ENCODE results near the gene SLC29A1. TPM values are rescaled to one million over a fixed set of nuclear protein-coding genes. Genes with fewer than 3 reads are reported as not detected.
"Not testable (repeated sequence)": the region's sequence is repeated elsewhere in the genome, so short reads cannot be mapped to it uniquely, and the experiment has no call there.

The SLC29A1 gene
- total RNA-seq, 1 experiment from 2014 or later, result 11.0 TPM

DNA sequence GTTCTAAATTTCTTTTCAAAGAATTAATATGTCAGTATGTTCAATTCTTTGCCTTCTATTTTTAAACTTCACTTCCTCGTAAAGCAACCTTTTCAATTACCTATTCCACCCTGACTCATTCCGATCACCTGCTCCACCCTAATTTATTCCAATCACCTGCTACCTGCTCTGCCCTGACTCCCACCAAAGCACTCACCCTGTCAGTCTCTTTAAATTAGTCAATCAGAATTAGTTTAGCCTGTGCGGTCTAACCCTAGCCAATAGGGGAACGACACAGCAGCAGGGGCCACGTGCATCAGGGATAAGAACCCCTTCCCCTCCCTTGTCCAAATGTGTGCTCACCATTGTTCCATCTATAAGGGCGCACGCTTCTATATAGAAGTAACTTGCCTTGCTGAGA lies 38.0 kb upstream of the SLC29A1 start:
- not testable (repeated sequence) for H3K9me3 ChIP-seq (replicated peaks); H3K4me1 ChIP-seq (replicated peaks); H3K36me3 ChIP-seq; H3K4me3 ChIP-seq; H3K27me3 ChIP-seq (replicated peaks); H3K27ac ChIP-seq; DNase-seq (ENCODE audit: low read depth in 1 of 2, low spot score in 2 of 2)

GRCh38 chr6:44185953-44186634 lies 37.3 kb upstream of the SLC29A1 start:
- H3K4me3 ChIP-seq, result no peak overlapping the region
- H3K27ac ChIP-seq, result no peak overlapping the region
- H3K27me3 ChIP-seq (replicated peaks), result no peaks in the 10 kb centered on the region; the same call in 1 of the 2 replicates
- no peaks in the 10 kb centered on the region for H3K36me3 ChIP-seq
- H3K9me3 ChIP-seq (replicated peaks), result no peaks in the 10 kb centered on the region
- DNase-seq (ENCODE audit: low read depth in 1 of 2, low spot score in 2 of 2), result no peak
- H3K4me1 ChIP-seq (replicated peaks), result no peaks in the 10 kb centered on the region

DNA sequence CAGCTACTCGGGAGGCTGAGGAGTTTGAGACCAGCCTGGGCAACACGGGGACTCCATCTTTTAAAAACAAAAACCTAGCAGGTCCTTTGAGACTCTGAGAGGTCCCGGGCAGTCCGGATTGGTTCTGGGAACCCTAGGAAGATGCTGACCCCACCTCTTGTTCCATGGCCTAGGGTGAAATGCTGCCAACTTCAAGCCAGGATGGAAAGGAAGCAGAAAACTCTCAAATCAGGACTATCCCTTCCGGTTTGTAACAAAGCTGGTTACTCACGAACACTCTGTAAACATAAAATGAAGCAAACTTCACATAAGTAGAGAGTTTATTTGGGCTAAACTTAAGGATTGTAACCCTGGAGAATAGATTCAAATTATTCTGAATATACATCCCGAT lies 36.8 kb upstream of the SLC29A1 start:
- Histone ChIP-seq H3K4me1 (replicated peaks) (no peaks in the 10 kb centered on the region), H3K4me3 (no peak overlapping the region), H3K27me3 (replicated peaks) (no peaks in the 10 kb centered on the region; the same call in 1 of the 2 replicates), H3K27ac (no peak overlapping the region), H3K9me3 (replicated peaks) (no peaks in the 10 kb centered on the region), H3K36me3 (no peaks in the 10 kb centered on the region)
- DNase-seq (ENCODE audit: low read depth in 1 of 2, low spot score in 2 of 2), result no peak

DNA sequence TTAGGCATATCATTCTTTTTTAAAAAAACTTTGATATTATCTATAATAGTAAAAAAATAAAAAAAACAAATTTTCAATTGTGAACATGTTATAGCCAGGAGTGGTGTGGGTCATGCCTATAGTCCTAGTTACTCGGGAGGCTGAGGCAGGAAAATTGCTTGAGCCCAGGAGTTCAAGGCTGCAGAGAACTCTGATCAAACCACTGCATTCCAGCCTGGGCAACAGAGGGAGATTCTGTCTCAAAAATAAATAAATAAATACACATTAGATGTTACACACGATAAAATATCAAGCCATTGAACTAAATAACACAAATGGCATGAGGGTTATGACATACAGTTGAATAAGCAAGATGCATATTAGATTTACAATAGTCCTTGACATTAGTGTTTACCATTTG lies 34.6 kb upstream of the SLC29A1 start:
- Histone ChIP-seq H3K27ac (no peak overlapping the region), H3K4me3 (no peak overlapping the region), H3K9me3 (replicated peaks) (no peaks in the 10 kb centered on the region), H3K4me1 (replicated peaks) (no peaks in the 10 kb centered on the region), H3K27me3 (replicated peaks) (no peaks in the 10 kb centered on the region; the same call in 1 of the 2 replicates), H3K36me3 (no peaks in the 10 kb centered on the region)
- DNase-seq (ENCODE audit: low read depth in 1 of 2, low spot score in 2 of 2), result no peak

GRCh38 chr6:44189257-44189656 lies 34.1 kb upstream of the SLC29A1 start:
- Histone ChIP-seq H3K4me1 (replicated peaks) (no peaks in the 10 kb centered on the region), H3K27me3 (replicated peaks) (no peaks in the 10 kb centered on the region; the same call in 1 of the 2 replicates), H3K4me3 (no peak overlapping the region), H3K27ac (no peak overlapping the region), H3K9me3 (replicated peaks) (no peaks in the 10 kb centered on the region), H3K36me3 (no peaks in the 10 kb centered on the region)
- DNase-seq (ENCODE audit: low read depth in 1 of 2, low spot score in 2 of 2), result no peak

DNA sequence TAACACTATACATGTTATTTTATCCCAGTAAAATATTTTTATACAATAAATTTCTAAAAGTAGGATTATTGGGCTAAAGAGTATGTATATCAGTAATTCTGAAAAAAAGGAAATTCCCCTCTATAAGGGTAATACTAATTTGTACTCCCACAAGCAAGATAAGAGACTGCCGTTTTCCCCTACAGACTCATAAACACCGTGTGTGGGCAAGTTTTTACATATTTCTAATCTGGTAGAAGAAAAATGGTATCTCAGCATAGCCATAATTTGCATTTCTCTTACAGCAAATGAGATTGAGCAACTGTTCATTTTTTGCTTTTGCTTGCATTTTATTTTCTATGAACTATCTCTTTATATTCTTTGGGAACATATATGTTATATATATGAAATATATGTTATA lies 32.7 kb upstream of the SLC29A1 start:
- H3K4me1 ChIP-seq (replicated peaks), result no peaks in the 10 kb centered on the region
- DNase-seq (ENCODE audit: low read depth in 1 of 2, low spot score in 2 of 2), result no peak
- no peak overlapping the region for H3K27ac ChIP-seq
- H3K27me3 ChIP-seq (replicated peaks), result no peaks in the 10 kb centered on the region; the same call in 1 of the 2 replicates
- no peak overlapping the region for H3K4me3 ChIP-seq
- H3K36me3 ChIP-seq, result no peaks in the 10 kb centered on the region
- no peaks in the 10 kb centered on the region for H3K9me3 ChIP-seq (replicated peaks)

DNA sequence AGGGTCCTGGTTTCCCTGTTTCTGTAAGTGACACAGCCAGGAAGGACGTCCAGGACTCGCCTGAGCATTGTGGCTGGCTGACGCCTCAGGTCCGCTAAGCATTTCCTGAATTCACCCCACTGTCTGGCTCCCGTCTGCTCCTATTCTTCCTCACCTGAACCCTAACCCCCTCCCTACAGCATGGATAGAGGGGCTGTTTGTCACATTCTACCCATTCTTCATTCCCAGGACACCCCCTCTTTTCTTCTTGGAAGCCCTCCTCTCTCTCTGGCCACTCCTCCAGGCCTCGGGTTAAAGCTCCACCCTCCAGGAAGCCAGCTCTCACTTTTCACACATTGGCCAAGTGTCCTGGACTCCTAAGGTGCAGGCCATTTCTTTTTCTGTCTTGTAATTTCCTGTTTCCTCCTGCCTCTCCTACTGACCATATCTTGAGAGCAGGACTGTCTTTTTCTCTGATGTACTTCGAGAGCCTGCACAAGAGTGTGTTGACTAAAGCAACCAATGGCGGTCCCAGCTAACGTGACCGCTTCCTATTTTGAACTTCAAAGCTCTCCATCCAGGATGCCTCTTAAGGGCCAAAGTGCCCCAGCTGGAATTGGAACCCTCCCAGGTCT lies 30.9 kb upstream of the SLC29A1 start:
- no peaks in the 10 kb centered on the region for H3K9me3 ChIP-seq (replicated peaks)
- H3K36me3 ChIP-seq, result no peaks in the 10 kb centered on the region
- no peaks in the 10 kb centered on the region for H3K4me1 ChIP-seq (replicated peaks)
- no peak overlapping the region for H3K4me3 ChIP-seq
- no peak for DNase-seq (ENCODE audit: low read depth in 1 of 2, low spot score in 2 of 2)
- no peak overlapping the region for H3K27ac ChIP-seq
- H3K27me3 ChIP-seq (replicated peaks), result no peaks in the 10 kb centered on the region; the same call in 1 of the 2 replicates

- H3K4me1 ChIP-seq (replicated peaks), result no peaks in the 10 kb centered on the region
- H3K27me3 ChIP-seq (replicated peaks), result no peaks in the 10 kb centered on the region; the same call in 1 of the 2 replicates
- H3K4me3 ChIP-seq, result no peak overlapping the region
- H3K36me3 ChIP-seq, result no peaks in the 10 kb centered on the region
- H3K27ac ChIP-seq, result no peak overlapping the region
- no peak for DNase-seq (ENCODE audit: low read depth in 1 of 2, low spot score in 2 of 2)
- no peaks in the 10 kb centered on the region for H3K9me3 ChIP-seq (replicated peaks)
Observed at GRCh38 chr6:44193307-44193910, 30.0 kb upstream of the SLC29A1 start.

DNA sequence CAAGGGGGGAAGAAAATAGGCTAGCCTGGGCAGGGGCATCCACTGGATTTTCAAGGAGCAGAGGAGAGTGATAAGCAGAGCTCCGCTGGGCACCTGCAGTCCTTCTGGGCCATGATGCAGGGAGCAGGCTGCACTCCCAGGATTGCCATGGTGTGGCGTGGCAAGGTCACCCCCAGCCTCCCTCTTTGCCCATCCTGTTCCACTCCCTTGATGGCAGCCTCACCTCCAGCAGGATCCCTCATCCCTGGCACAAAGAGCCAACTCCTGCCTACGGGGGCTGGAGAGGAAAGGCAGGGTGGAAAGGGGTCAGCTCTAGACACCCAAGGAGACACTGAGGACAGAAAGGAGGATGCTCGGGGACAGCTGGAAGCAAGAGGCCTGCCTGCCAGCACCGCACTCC lies 29.1 kb upstream of the SLC29A1 start:
- Histone ChIP-seq H3K4me3 (no peak overlapping the region), H3K36me3 (no peaks in the 10 kb centered on the region), H3K27me3 (replicated peaks) (no peaks in the 10 kb centered on the region), H3K9me3 (replicated peaks) (no peaks in the 10 kb centered on the region), H3K4me1 (replicated peaks) (no peaks in the 10 kb centered on the region), H3K27ac (no peak overlapping the region)
- no peak for DNase-seq (ENCODE audit: low read depth in 1 of 2, low spot score in 2 of 2)

GRCh38 chr6:44196351-44196750 lies 27.0 kb upstream of the SLC29A1 start:
- H3K4me3 ChIP-seq; DNase-seq (ENCODE audit: low read depth in 1 of 2, low spot score in 2 of 2); H3K9me3 ChIP-seq (replicated peaks); H3K27ac ChIP-seq; H3K36me3 ChIP-seq; H3K27me3 ChIP-seq (replicated peaks); H3K4me1 ChIP-seq (replicated peaks): not testable (repeated sequence)

DNA sequence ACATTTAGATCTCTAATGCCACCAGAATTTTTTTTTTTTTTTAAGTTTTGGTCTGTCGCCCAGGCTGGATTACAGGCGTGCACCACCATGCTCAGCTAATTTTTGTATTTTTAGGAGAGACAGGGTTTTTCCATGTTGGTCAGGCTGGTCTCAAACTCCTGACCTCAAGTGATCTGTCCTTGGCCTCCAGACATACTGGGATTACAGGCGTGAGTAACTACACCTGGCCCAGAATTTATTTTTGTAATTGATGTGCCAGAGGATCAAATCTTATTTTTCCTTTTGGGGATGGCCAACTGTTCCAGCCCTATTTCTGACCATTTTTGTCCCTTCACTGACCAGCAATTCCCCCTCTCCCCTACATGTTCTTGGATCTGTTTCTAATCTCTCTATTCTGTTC lies 24.7 kb upstream of the SLC29A1 start:
- Histone ChIP-seq H3K9me3 (replicated peaks) (no peaks in the 10 kb centered on the region), H3K27me3 (replicated peaks) (no peaks in the 10 kb centered on the region), H3K4me3 (no peak overlapping the region), H3K36me3 (no peaks in the 10 kb centered on the region), H3K27ac (no peak overlapping the region), H3K4me1 (replicated peaks) (no peaks in the 10 kb centered on the region)
- no peak for DNase-seq (ENCODE audit: low read depth in 1 of 2, low spot score in 2 of 2)

- no peaks in the 10 kb centered on the region for H3K27me3 ChIP-seq (replicated peaks)
- H3K4me1 ChIP-seq (replicated peaks), result no peaks in the 10 kb centered on the region
- H3K4me3 ChIP-seq, result no peak overlapping the region
- DNase-seq (ENCODE audit: low read depth in 1 of 2, low spot score in 2 of 2), result no peak
- no peaks in the 10 kb centered on the region for H3K36me3 ChIP-seq
- no peaks in the 10 kb centered on the region for H3K9me3 ChIP-seq (replicated peaks)
- H3K27ac ChIP-seq, result no peak overlapping the region
Observed at GRCh38 chr6:44199883-44200282, 23.5 kb upstream of the SLC29A1 start.

DNA sequence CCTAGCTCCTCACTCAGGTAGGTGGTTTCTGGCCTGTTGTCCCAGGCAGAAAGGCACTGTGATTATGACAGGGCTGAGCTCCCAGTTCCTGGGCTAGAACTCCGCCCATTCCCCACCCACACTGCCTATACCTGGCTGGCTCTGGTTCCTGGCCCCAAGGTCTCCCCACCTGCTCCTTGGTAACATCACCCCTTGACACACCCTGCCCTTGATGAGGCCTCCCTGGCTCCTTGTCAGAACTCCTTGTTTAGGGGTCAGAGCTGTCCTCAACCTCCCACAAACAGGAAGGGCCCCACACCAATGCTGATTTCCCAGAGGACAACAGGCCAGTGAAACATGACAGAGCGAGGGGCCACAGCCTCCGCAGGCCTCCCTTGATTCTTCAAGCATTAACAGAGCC lies 22.2 kb upstream of the SLC29A1 start:
- DNase-seq (ENCODE audit: low read depth in 1 of 2, low spot score in 2 of 2), result no peak
- Histone ChIP-seq H3K4me3 (no peak overlapping the region), H3K4me1 (replicated peaks) (no peaks in the 10 kb centered on the region), H3K36me3 (no peaks in the 10 kb centered on the region), H3K9me3 (replicated peaks) (no peaks in the 10 kb centered on the region), H3K27me3 (replicated peaks) (no peaks in the 10 kb centered on the region), H3K27ac (no peak overlapping the region)

DNA sequence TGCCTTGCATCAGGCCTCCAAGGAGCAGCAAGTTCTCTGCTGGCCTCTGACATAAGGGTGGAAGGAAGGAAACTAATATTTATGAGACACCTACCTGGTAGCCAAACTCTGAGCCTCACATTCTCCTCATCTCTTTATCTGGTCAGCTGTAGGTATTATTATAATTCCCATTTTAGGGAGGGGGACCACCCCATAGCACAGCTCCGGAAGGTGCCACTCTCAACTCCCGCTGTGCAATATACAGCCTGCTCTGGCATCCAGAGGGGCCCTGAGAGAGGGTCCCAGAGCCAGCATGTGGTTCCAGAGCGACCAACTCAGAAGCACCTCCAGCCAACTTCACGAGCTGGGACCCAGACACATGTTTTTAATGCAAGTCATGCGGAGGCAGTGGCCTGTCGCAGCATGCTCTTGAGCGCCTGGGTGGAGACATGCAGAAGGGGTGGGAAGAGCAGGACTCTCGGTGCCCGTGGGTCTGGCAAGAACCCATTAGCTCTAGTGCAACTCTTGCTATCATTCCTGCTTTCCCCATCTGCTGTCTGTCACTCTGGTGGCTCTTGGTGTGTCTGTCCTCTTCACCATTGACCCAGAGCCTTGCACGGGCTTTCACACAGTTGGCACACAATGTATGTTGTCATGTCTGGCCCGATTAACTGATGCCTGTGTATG lies 21.6 kb upstream of the SLC29A1 start:
- H3K9me3 ChIP-seq (replicated peaks), result no peaks in the 10 kb centered on the region
- H3K27me3 ChIP-seq (replicated peaks), result no peaks in the 10 kb centered on the region
- no peak overlapping the region for H3K27ac ChIP-seq

More for the DNA sequence above, 21.6 kb upstream of the SLC29A1 start:
- no peaks in the 10 kb centered on the region for H3K36me3 ChIP-seq
- no peaks in the 10 kb centered on the region for H3K4me1 ChIP-seq (replicated peaks)
- no peak overlapping the region for H3K4me3 ChIP-seq
- no peak for DNase-seq (ENCODE audit: low read depth in 1 of 2, low spot score in 2 of 2)

Data from SJSA1 (cell line).